ENCODE results near the gene ALDH4A1. TPM values are rescaled to one million over a fixed set of nuclear protein-coding genes. Genes with fewer than 3 reads are reported as not detected.

ALDH4A1 gene
- total RNA-seq, 1 experiment from 2014 or later = 26.1 TPM

- Histone ChIP-seq H3K4me1 (ENCODE audit: insufficient read depth, low read length) (peaks cover 5% of the 10 kb centered on the region; the same call in 1 of the 2 replicates), H3K9ac (ENCODE audit: extremely low read depth, insufficient read length, low read length) (no peak overlapping the region), H2BK120ac (ENCODE audit: low read depth, low read length, poor library complexity, severe bottlenecking) (no peak overlapping the region), H3K4ac (ENCODE audit: low read depth, low read length) (no peak overlapping the region), H3K79me2 (ENCODE audit: insufficient read depth, low read length) (no peaks in the 10 kb centered on the region), H3K23me2 (ENCODE audit: insufficient read length, low read depth, low read length, poor library complexity, severe bottlenecking) (no peaks in the 10 kb centered on the region), H3K56ac (ENCODE audit: insufficient read length, low read depth, low read length) (no peak overlapping the region), H3K23ac (ENCODE audit: insufficient read length, low read depth, low read length) (no peak overlapping the region), H3K27me3 (ENCODE audit: insufficient read depth, low read length) (no peaks in the 10 kb centered on the region), H3K9me3 (ENCODE audit: control insufficient read depth, low read depth, low read length) (no peaks in the 10 kb centered on the region), H4K20me1 (ENCODE audit: control insufficient read depth, insufficient read depth, insufficient read length) (no peaks in the 10 kb centered on the region), H2BK5ac (ENCODE audit: insufficient read length, low read length) (no peak overlapping the region), H2BK12ac (ENCODE audit: insufficient read length, low read depth, low read length) (no peak overlapping the region), H4K91ac (ENCODE audit: insufficient read length, low read depth, low read length) (no peak overlapping the region), H2BK15ac (ENCODE audit: low read depth, low read length) (no peak overlapping the region), H4K8ac (replicated peaks; ENCODE audit: insufficient read length, low read depth, low read length) (no peak overlapping the region), H3K4me2 (ENCODE audit: insufficient read depth, insufficient read length, low read length) (peak overlapping the region; percentile 10), H2AFZ (ENCODE audit: low read length) (no peak overlapping the region), H3K79me1 (ENCODE audit: insufficient read depth, low read depth, low read length, poor library complexity, severe bottlenecking) (no peaks in the 10 kb centered on the region), H2BK20ac (ENCODE audit: low read depth, low read length, poor library complexity, severe bottlenecking) (no peak overlapping the region), H3K14ac (ENCODE audit: insufficient read depth, low read length) (peak overlapping the region; percentile 37), H3K27ac (ENCODE audit: insufficient read length, low read depth, low read length) (no peak overlapping the region), H3K18ac (ENCODE audit: insufficient read length, low read depth, low read length) (peak overlapping the region; percentile 58), H4K5ac (ENCODE audit: insufficient read length, low read depth, low read length) (no peak overlapping the region), H2AK5ac (ENCODE audit: insufficient read length, low read length) (no peak overlapping the region), H3T11ph (ENCODE audit: low read length) (no peak overlapping the region)
- peak overlapping the region in 1 of 2 experiments; percentile 53; a peak in 3 of 5 replicates for H3K4me3 Mint-ChIP-seq
- H3K27me3 Mint-ChIP-seq (ENCODE audit: low read depth) = no peaks in the 10 kb centered on the region; the same call in 1 of the 2 replicates
- DNase-seq = peak; percentile 63
- peak overlapping the region; percentile 49 to 96 (median 95); a peak in 6 of 7 replicates for H3K27ac Mint-ChIP-seq
- peaks cover 55 to 67% of the 10 kb centered on the region in 2 experiments for H3K4me1 Mint-ChIP-seq
- WGBS (ENCODE audit: extremely low coverage, insufficient read length, low lambda C conversion rate) = no CpG with 5 or more reads among the region's 18 CpGs
- TF ChIP-seq, protein P1, sequence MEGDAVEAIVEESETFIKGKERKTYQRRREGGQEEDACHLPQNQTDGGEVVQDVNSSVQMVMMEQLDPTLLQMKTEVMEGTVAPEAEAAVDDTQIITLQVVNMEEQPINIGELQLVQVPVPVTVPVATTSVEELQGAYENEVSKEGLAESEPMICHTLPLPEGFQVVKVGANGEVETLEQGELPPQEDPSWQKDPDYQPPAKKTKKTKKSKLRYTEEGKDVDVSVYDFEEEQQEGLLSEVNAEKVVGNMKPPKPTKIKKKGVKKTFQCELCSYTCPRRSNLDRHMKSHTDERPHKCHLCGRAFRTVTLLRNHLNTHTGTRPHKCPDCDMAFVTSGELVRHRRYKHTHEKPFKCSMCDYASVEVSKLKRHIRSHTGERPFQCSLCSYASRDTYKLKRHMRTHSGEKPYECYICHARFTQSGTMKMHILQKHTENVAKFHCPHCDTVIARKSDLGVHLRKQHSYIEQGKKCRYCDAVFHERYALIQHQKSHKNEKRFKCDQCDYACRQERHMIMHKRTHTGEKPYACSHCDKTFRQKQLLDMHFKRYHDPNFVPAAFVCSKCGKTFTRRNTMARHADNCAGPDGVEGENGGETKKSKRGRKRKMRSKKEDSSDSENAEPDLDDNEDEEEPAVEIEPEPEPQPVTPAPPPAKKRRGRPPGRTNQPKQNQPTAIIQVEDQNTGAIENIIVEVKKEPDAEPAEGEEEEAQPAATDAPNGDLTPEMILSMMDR (conservative IDR thresholded peaks at IDR 0.05) = no peak
- H3K9me3 Mint-ChIP-seq = no peaks in the 10 kb centered on the region; a peak in 2 of 5 replicates
- no peaks in the 10 kb centered on the region; a peak in 1 of 7 replicates for H3K36me3 Mint-ChIP-seq (ENCODE audit: insufficient read depth in 1 of 3, low read depth in 3 of 3)
Observed at GRCh38 chr1:18941221-18942141, 39.1 kb upstream of the ALDH4A1 start.
